HG03039 (cell line): ENCODE data around the gene RFXANK.
"Not testable (repeated sequence)": the region's sequence is repeated elsewhere in the genome, so short reads cannot be mapped to it uniquely, and the experiment has no call there.

Experiments used
- ATAC-seq: cut with Tn5 transposase; IDR thresholded peaks from one replicate; pipeline ENCODE4 v1.9.1; 2021; ENCODE audit warnings: mild to moderate bottlenecking, moderate library complexity; ENCODE audit not compliant: unreplicated experiment

Gene RFXANK

GRCh38 chr19:19169236-19170052 lies 22.6 kb upstream of the RFXANK start:
- ATAC-seq, result peak; percentile 5

GRCh38 chr19:19170053-19170872 lies 21.8 kb upstream of the RFXANK start, which contains the start of gene MEF2B:
MEF2B (minus strand) TSS chr19:19170263; CDS start chr19:19150735, 19,528 bp downstream.
- peak; percentile 73 for ATAC-seq

GRCh38 chr19:19170873-19171672 lies 21.0 kb upstream of the RFXANK start:
- no peak for ATAC-seq

GRCh38 chr19:19171821-19172532 lies 20.1 kb upstream of the RFXANK start:
- ATAC-seq, result no peak

- ATAC-seq, result not testable (repeated sequence)
Measured at GRCh38 chr19:19173243-19173642, 18.8 kb upstream of the RFXANK start.

- no peak for ATAC-seq
Measured at GRCh38 chr19:19176950-19177349, 15.1 kb upstream of the RFXANK start.

GRCh38 chr19:19179548-19180441 lies 12.3 kb upstream of the RFXANK start:
- ATAC-seq, result no peak

- ATAC-seq, result no peak
Measured at GRCh38 chr19:19181488-19181998, 10.5 kb upstream of the RFXANK start.

GRCh38 chr19:19185853-19186740 lies 6.0 kb upstream of the RFXANK start:
- no peak for ATAC-seq

- no peak for ATAC-seq
Measured at GRCh38 chr19:19186742-19187141, 5.3 kb upstream of the RFXANK start.

GRCh38 chr19:19191768-19192077 lies 335 bp upstream of the RFXANK start:
- ATAC-seq, result no peak

GRCh38 chr19:19192910-19193423 lies 909 bp downstream of the RFXANK start:
- ATAC-seq, result no peak

- ATAC-seq, result no peak
Measured at GRCh38 chr19:19193926-19194325, 1.9 kb downstream of the RFXANK start.

GRCh38 chr19:19201697-19202630 lies 9.9 kb downstream of the RFXANK start:
- ATAC-seq, result no peak

- no peak for ATAC-seq
Measured at GRCh38 chr19:19202707-19203011, 10.6 kb downstream of the RFXANK start.

GRCh38 chr19:19203012-19203856 lies 11.2 kb downstream of the RFXANK start, which contains the start of gene NR2C2AP:
NR2C2AP (minus strand) TSS chr19:19203414; CDS start chr19:19203060, 354 bp downstream.
- peak; percentile 57 for ATAC-seq
